ENCODE measurements around the gene ZNF30. TPM values are rescaled to one million over a fixed set of nuclear protein-coding genes. Genes with fewer than 3 reads are reported as not detected.

The ZNF30 gene
- total RNA-seq, 1 donor from 2014 or later: 11.8 TPM

DNA sequence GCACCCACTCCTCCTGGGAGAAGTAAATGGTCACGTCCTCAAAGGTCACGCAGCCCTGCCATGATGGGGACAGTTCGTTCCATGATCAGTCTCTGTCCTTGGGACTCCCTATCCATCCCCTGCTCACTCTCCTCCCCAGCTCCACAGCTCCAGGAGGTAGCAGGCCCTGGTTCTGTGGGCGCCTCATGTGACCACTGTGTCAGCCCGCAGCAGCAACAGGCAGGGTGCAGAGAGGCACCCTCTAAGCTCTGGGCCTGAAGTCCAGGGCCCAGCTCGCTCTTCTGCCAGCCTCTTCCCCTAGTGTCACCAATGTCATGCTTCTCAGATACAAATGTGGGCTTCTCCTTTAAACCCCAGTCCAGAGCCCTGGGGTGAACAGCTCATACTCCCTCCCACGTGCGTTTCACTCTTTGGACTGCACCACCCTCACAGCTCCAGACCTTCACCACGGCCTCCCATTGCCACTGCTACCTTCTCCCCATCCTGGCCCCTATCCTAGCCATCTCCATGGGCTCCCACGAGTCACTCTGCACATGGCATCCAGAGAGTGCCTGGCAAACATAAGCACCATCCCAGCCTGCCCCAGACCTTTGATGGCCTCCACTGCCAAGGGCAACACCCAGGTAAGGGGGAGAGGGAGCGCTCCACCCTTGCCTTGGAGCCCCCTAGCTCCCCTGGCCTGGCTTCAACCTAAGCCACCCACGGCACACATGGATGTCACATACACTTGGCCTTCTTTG, 34.4 kb downstream of the ZNF30 start:
- Histone ChIP-seq H3K36me3 (peaks cover 39 to 50% of the 10 kb centered on the region in 2 donors), H3K4me1 (peaks cover 4 to 9% of the 10 kb centered on the region in 2 donors), H3K4me3 (no peak overlapping the region), H3K27me3 (no peaks in the 10 kb centered on the region), H3K9me3 (peaks cover 27 to 49% of the 10 kb centered on the region in 2 donors), H3K27ac (no peak overlapping the region)
- TF ChIP-seq, protein P1, sequence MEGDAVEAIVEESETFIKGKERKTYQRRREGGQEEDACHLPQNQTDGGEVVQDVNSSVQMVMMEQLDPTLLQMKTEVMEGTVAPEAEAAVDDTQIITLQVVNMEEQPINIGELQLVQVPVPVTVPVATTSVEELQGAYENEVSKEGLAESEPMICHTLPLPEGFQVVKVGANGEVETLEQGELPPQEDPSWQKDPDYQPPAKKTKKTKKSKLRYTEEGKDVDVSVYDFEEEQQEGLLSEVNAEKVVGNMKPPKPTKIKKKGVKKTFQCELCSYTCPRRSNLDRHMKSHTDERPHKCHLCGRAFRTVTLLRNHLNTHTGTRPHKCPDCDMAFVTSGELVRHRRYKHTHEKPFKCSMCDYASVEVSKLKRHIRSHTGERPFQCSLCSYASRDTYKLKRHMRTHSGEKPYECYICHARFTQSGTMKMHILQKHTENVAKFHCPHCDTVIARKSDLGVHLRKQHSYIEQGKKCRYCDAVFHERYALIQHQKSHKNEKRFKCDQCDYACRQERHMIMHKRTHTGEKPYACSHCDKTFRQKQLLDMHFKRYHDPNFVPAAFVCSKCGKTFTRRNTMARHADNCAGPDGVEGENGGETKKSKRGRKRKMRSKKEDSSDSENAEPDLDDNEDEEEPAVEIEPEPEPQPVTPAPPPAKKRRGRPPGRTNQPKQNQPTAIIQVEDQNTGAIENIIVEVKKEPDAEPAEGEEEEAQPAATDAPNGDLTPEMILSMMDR (IDR thresholded peaks at IDR 0.05): no peak
- no peak for DNase-seq (ENCODE audit: low spot score in 2 of 2)
- intact Hi-C loops (cut with DNase I): no loop called here

DNA sequence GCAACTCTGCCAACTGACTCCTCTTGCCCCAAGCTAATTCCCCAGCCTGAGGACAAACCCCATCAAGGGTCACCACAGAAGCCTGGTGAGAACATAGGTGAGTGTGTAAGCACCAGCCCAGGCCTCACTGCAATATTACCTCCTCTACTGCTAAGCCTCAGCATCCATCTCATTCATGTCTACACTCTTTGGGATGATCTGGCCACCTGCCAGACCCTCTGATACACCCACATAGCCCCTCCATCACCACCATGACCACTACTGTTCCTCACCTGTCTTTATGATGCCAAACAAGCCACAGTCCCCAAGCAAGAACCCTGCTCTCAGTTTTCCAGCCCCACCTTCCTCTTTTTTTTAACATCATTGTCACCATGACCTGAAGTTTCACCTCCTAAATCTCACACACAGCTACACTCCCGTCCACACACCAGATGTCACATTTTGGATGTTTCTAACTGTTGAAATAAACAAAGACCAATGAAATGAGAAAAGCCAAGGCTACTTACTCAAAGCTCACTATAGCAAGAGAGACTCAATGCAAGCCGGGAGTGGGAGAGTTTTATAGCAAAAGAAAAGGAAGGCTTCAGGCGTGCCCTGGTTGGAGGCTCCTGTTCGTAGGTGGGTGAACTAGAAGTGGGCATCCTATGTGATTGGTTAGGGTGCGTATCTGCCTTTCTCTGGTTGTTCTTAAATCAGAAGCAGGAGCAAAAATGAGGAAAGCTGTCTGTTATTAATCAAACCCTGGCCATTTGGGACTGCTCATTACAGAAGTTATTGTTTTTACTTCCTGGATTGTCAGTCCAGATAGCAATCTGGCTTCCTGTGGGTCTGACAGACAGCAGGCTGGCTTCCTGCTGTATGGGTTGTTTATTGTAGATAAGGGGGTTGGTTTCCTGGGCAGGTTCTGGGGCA, 35.3 kb downstream of the ZNF30 start:
- Histone ChIP-seq H3K4me3 (peak overlapping the region; percentile 82 to 94), H3K4me1 (peaks cover 4 to 9% of the 10 kb centered on the region in 2 donors), H3K27ac (peak overlapping the region in 1 of 2 donors; percentile 23), H3K36me3 (peaks cover 30 to 41% of the 10 kb centered on the region in 2 donors), H3K27me3 (no peaks in the 10 kb centered on the region), H3K9me3 (peaks cover 23 to 39% of the 10 kb centered on the region in 2 donors)
- TF ChIP-seq, protein P1 (IDR thresholded peaks at IDR 0.05): no peak
- intact Hi-C loops (cut with DNase I): no loop called here
- DNase-seq (ENCODE audit: low spot score in 2 of 2): no peak

DNA sequence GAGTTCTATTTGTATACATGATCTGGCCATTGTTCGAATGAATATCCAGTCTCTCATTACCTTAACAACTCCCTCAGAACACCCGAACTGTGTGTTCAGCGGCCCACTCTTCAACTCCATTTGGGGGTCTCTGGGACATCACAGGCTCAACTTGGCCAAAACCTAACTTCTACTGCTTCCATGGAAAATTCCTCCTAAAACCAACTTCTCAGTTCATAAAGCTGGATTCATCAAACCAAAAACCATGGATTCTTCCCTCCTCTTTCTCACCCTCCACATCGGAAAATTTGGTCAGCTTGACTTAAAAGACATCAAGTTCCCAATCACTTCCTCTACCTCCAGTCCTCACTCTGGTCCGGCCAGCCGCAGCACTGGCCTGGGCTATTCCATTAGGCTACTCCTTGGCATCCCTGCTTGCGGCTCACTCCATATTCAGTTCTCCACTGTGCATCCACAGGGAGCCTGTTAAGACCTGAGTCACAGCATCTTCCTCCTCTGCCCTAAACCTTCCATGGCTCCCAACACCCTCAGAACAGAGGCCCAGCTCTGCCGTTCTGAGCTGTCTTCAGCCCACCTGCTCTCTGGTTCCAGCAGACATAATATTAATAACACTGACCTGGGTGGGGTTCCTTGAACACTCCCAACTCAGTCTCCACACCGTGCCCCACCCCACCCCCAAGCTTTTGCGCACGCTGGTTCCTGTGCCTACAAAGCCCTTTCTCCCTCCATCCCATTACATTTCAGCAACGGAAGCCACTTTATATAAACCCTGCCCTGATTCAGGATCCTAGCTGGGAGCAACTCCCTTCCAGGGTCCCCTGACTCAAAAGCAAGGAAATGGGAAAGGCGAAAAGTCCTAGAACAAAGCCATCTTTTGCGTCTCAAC, 36.2 kb downstream of the ZNF30 start:
- Histone ChIP-seq H3K36me3 (peaks cover 22 to 32% of the 10 kb centered on the region in 2 donors), H3K9me3 (peaks cover 14 to 30% of the 10 kb centered on the region in 2 donors), H3K4me1 (peaks cover 4 to 9% of the 10 kb centered on the region in 2 donors), H3K27me3 (no peaks in the 10 kb centered on the region), H3K4me3 (peak overlapping the region; percentile 82 to 94), H3K27ac (peak overlapping the region in 1 of 2 donors; percentile 43)
- intact Hi-C loops (cut with DNase I): no loop called here
- DNase-seq (ENCODE audit: low spot score in 2 of 2): no peak
- TF ChIP-seq, protein P1 (IDR thresholded peaks at IDR 0.05): no peak

DNA sequence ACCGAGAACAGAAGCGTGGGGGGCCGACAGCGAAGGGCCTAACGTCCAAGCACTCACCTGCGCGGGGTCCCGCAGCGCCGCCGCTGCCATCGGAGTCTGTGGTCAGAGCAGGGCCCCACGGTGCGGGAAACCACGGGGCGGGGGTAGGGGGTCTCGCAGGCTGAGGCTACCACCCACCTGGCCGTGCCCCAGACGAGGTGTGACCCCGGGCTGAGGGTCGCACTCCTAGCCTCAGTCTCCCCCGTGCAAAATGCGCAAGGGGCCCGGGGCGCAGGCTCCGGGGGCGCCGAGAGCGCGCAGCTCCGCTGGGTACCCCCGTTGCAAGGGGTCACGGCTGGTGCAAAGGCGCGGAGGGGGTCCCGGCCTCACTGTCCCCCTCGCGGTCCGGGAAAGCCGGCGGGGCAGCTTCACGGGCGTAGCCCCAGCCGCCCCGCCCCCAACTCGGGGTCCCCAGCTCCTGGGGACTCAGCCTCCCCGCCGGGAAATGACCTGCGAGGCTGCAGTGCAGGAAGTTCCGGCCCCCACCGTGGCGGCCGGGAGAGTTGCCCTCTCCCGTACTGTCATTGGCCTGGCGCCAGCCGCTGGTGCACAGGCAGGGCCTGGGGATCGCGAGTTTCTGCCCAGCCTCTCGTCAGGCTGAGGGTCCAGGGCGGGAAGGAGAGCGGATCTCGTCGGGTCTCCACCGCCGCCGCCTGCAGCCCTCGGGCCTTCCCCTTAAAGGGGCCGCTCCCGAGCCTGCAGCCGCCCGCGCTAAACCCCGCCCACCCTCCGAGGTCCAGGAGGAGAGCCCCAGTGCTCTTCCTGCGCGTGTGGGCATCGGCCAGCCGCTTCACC, 37.1 kb downstream of the ZNF30 start, which contains the start of gene ZNF792:
TSS of gene ZNF792 (minus strand) at position 657 of the 834 bp plus-strand sequence. CDS start at position 90, 567 bp downstream.
- H3K27me3 ChIP-seq: no peaks in the 10 kb centered on the region
- peaks cover 13 to 23% of the 10 kb centered on the region in 2 donors for H3K36me3 ChIP-seq
- TF ChIP-seq, protein P1 (IDR thresholded peaks at IDR 0.05): no peak
- peak within 1 kb of the TSS; percentile 9 to 43 for H3K27ac ChIP-seq
- H3K4me3 ChIP-seq: peak within 1 kb of the TSS; percentile 82 to 94
- DNase-seq (ENCODE audit: low spot score in 2 of 2): peak in 1 of 2 donors; percentile 78
- H3K9me3 ChIP-seq: peaks cover 5 to 22% of the 10 kb centered on the region in 2 donors
- intact Hi-C loops (cut with DNase I): no loop called here
- peaks cover 4 to 9% of the 10 kb centered on the region in 2 donors for H3K4me1 ChIP-seq

All from ascending aorta (tissue), 2 donors.